Mesenchymal stem cell (in vitro differentiated cells and primary cell): ENCODE data around the gene FAM24B.

ENCODE experiments used
- DNase-seq: peaks from one replicate; pipeline ENCODE4 v3.0.0-alpha.2; 2013
- H2AFZ ChIP-seq: one replicate; pipeline ENCODE4 v1.6.1; 2013; ENCODE audit warnings: low read depth, mild to moderate bottlenecking, control low read depth, inconsistent platforms, low read length, moderate library complexity
- H2AK5ac ChIP-seq: 2 replicates; pipeline ENCODE4 v1.6.1; 2013; ENCODE audit warnings: low read length, moderate library complexity, mild to moderate bottlenecking, inconsistent platforms; ENCODE audit not compliant: severe bottlenecking
- H2BK120ac ChIP-seq: one replicate; pipeline ENCODE4 v1.6.1; 2013; ENCODE audit warnings: low read depth, mild to moderate bottlenecking, inconsistent platforms, low read length, moderate library complexity
- H2BK12ac ChIP-seq, 2 experiments: one replicate each; pipeline ENCODE4 v1.6.1; 2013; ENCODE audit warnings: inconsistent platforms in 2 of 2, low read length in 2 of 2, mild to moderate bottlenecking in 2 of 2, moderate library complexity in 2 of 2, control low read depth in 1 of 2
- H2BK15ac ChIP-seq: one replicate; pipeline ENCODE4 v1.6.1; 2013; ENCODE audit warnings: mild to moderate bottlenecking, low read depth, inconsistent platforms; ENCODE audit not compliant: poor library complexity, severe bottlenecking
- H2BK5ac ChIP-seq: 2 replicates; pipeline ENCODE4 v1.6.1; 2013; ENCODE audit warnings: low read depth, mild to moderate bottlenecking, low read length, control low read depth, inconsistent platforms; ENCODE audit not compliant: poor library complexity, severe bottlenecking
- H3K14ac ChIP-seq, 2 experiments: one replicate each; pipeline ENCODE4 v1.6.1; 2013; ENCODE audit warnings: inconsistent platforms in 2 of 2, low read length in 2 of 2, control low read depth in 1 of 2, mild to moderate bottlenecking in 1 of 2, moderate library complexity in 1 of 2
- H3K18ac ChIP-seq, 2 experiments: one replicate each; pipeline ENCODE4 v1.6.1; 2013; ENCODE audit warnings: inconsistent platforms in 2 of 2, low read length in 2 of 2, control low read depth in 1 of 2, low read depth in 1 of 2, mild to moderate bottlenecking in 1 of 2
- H3K23ac ChIP-seq, 2 experiments: one replicate each; pipeline ENCODE4 v1.6.1; 2013; ENCODE audit warnings: inconsistent platforms in 2 of 2, low read length in 2 of 2, mild to moderate bottlenecking in 2 of 2, moderate library complexity in 2 of 2, control low read depth in 1 of 2
- H3K27ac ChIP-seq: 2 replicates; pipeline ENCODE4 v1.5.1; 2013; ENCODE audit warnings: mild to moderate bottlenecking, moderate library complexity, low read length, control low read depth, inconsistent platforms; ENCODE audit not compliant: poor library complexity, severe bottlenecking
- H3K27me3 ChIP-seq, 2 experiments: 2 replicates each; pipeline versions ENCODE4 v1.6.1 to v1.7.0; 2013; ENCODE audit warnings: low read length in 2 of 2, mild to moderate bottlenecking in 2 of 2, moderate library complexity in 2 of 2, control low read depth in 1 of 2, inconsistent platforms in 1 of 2; ENCODE audit not compliant: control insufficient read depth in 1 of 2, insufficient read depth in 1 of 2
- H3K36me3 ChIP-seq, 2 experiments: 2 replicates each; pipeline versions ENCODE4 v1.6.1 to v1.7.0; 2013; ENCODE audit warnings: low read length in 2 of 2, control low read depth in 1 of 2, inconsistent platforms in 1 of 2, low read depth in 1 of 2, mild to moderate bottlenecking in 1 of 2; ENCODE audit not compliant: insufficient read depth in 2 of 2, control insufficient read depth in 1 of 2
- H3K4ac ChIP-seq, 2 experiments: one replicate each; pipeline ENCODE4 v1.6.1; 2013; ENCODE audit warnings: inconsistent platforms in 2 of 2, low read length in 2 of 2, mild to moderate bottlenecking in 2 of 2, moderate library complexity in 2 of 2, control low read depth in 1 of 2, low read depth in 1 of 2
- H3K4me1 ChIP-seq: 2 replicates; pipeline ENCODE4 v1.6.1; 2013; ENCODE audit warnings: low read depth, low read length, control low read depth; ENCODE audit not compliant: control insufficient read depth, insufficient read depth
- H3K4me2 ChIP-seq: 2 replicates; pipeline ENCODE4 v1.6.1; 2013; ENCODE audit warnings: low read length, mild to moderate bottlenecking, inconsistent platforms; ENCODE audit not compliant: poor library complexity, severe bottlenecking
- H3K4me3 ChIP-seq, 2 experiments: 2 replicates each; pipeline versions ENCODE4 v1.5.1 to v1.7.0; 2013; ENCODE audit warnings: low read length in 2 of 2, mild to moderate bottlenecking in 2 of 2, control low read depth in 1 of 2, low read depth in 1 of 2; ENCODE audit not compliant: insufficient read depth in 1 of 2
- H3K79me1 ChIP-seq: replicated peaks from 2 replicates; pipeline ENCODE4 v1.6.1; 2013; ENCODE audit warnings: mild to moderate bottlenecking, control low read depth, low read length, inconsistent platforms; ENCODE audit not compliant: poor library complexity, severe bottlenecking
- H3K9ac ChIP-seq: 2 replicates; pipeline ENCODE4 v1.7.0; 2013; ENCODE audit warnings: mild to moderate bottlenecking, low read length, moderate library complexity
- H3K9me3 ChIP-seq: 2 replicates; pipeline ENCODE4 v1.7.0; 2013; ENCODE audit warnings: mild to moderate bottlenecking, low read length; ENCODE audit not compliant: control insufficient read depth
- H4K8ac ChIP-seq: one replicate; pipeline ENCODE4 v1.6.1; 2013; ENCODE audit warnings: inconsistent platforms, mild to moderate bottlenecking, low read length, moderate library complexity
- H4K91ac ChIP-seq: one replicate; pipeline ENCODE4 v1.6.1; 2013; ENCODE audit warnings: mild to moderate bottlenecking, low read length, inconsistent platforms
- WGBS: methylation state at CpG from one replicate; pipeline ENCODE4 v1.1.7; 2013; ENCODE audit warnings: mixed read lengths; 5-methylcytosine and 5-hydroxymethylcytosine counted together

Gene FAM24B

GRCh38 chr10:122849090-122849489 lies 30.3 kb downstream of the FAM24B start:
- Histone ChIP-seq H3K18ac (no peak overlapping the region), H2BK120ac (no peak overlapping the region), H2BK5ac (no peak overlapping the region), H2BK15ac (no peak overlapping the region), H4K91ac (no peak overlapping the region), H4K8ac (no peak overlapping the region), H2BK12ac (no peak overlapping the region), H3K4me3 (no peak overlapping the region), H3K9ac (no peak overlapping the region), H3K27ac (no peak overlapping the region), H3K14ac (no peak overlapping the region), H3K23ac (no peak overlapping the region), H3K36me3 (peaks cover 0 to 16% of the 10 kb centered on the region in 2 experiments), H3K4me2 (no peak overlapping the region), H3K9me3 (no peaks in the 10 kb centered on the region), H2AK5ac (no peak overlapping the region), H3K4me1 (peaks cover 17% of the 10 kb centered on the region), H2AFZ (no peak overlapping the region), H3K4ac (no peak overlapping the region), H3K27me3 (no peaks in the 10 kb centered on the region), H3K79me1 (no peaks in the 10 kb centered on the region)
- DNase-seq, result no peak
- 88% methylated on average over 2 of the region's 2 CpGs for WGBS

- no peak overlapping the region for H3K14ac ChIP-seq
- peaks cover 15% of the 10 kb centered on the region for H3K4me1 ChIP-seq
- H4K91ac ChIP-seq, result no peak overlapping the region
- H3K9me3 ChIP-seq, result no peaks in the 10 kb centered on the region
- no peak overlapping the region for H2BK5ac ChIP-seq
- no peak overlapping the region for H3K27ac ChIP-seq
- H2AK5ac ChIP-seq, result no peak overlapping the region
- H3K23ac ChIP-seq, result no peak overlapping the region
- H2BK15ac ChIP-seq, result no peak overlapping the region
- H2BK120ac ChIP-seq, result no peak overlapping the region
- no peaks in the 10 kb centered on the region for H3K27me3 ChIP-seq
- no peak for DNase-seq
- no peak overlapping the region for H2AFZ ChIP-seq
- H3K4ac ChIP-seq, result no peak overlapping the region
- peaks cover 0 to 19% of the 10 kb centered on the region in 2 experiments for H3K36me3 ChIP-seq
- no peak overlapping the region for H3K4me2 ChIP-seq
- H3K79me1 ChIP-seq, result no peaks in the 10 kb centered on the region
- WGBS, result 86% methylated on average over 11 of the region's 12 CpGs
- H3K9ac ChIP-seq, result no peak overlapping the region
- H4K8ac ChIP-seq, result no peak overlapping the region
- H2BK12ac ChIP-seq, result no peak overlapping the region
- H3K4me3 ChIP-seq, result no peak overlapping the region
- H3K18ac ChIP-seq, result no peak overlapping the region
These were observed 31.4 kb downstream of the FAM24B start for GRCh38 chr10:122847782-122848604.

- Histone ChIP-seq H3K4me2 (no peak within 1 kb of the TSS), H3K27me3 (no peaks in the 10 kb centered on the region), H2BK120ac (no peak within 1 kb of the TSS), H2AK5ac (no peak within 1 kb of the TSS), H3K27ac (no peak within 1 kb of the TSS), H3K36me3 (peaks cover 0 to 22% of the 10 kb centered on the region in 2 experiments), H4K8ac (no peak within 1 kb of the TSS), H3K14ac (no peak within 1 kb of the TSS), H2BK15ac (no peak within 1 kb of the TSS), H3K9me3 (peaks cover 4% of the 10 kb centered on the region), H3K79me1 (no peaks in the 10 kb centered on the region), H2AFZ (no peak within 1 kb of the TSS), H3K23ac (no peak within 1 kb of the TSS), H2BK5ac (no peak within 1 kb of the TSS), H4K91ac (no peak within 1 kb of the TSS), H3K4me3 (no peak within 1 kb of the TSS), H3K18ac (no peak within 1 kb of the TSS), H2BK12ac (no peak within 1 kb of the TSS), H3K9ac (no peak within 1 kb of the TSS), H3K4me1 (peaks cover 14% of the 10 kb centered on the region), H3K4ac (no peak within 1 kb of the TSS)
- 71% methylated on average over 5 of the region's 5 CpGs for WGBS
- no peak for DNase-seq
These were observed 33.5 kb downstream of the FAM24B start, which contains the start of gene CUZD1 for GRCh38 chr10:122845783-122846332. TSS of gene CUZD1 (minus strand) at chr10:122845857. CDS start at chr10:122845843, 14 bp downstream.

GRCh38 chr10:122844146-122844545 lies 35.2 kb downstream of the FAM24B start:
- Histone ChIP-seq H3K27me3 (no peaks in the 10 kb centered on the region), H2BK5ac (no peak overlapping the region), H4K91ac (no peak overlapping the region), H2BK15ac (no peak overlapping the region), H2BK12ac (no peak overlapping the region), H3K9me3 (peaks cover 4% of the 10 kb centered on the region), H3K18ac (no peak overlapping the region), H3K4me2 (no peak overlapping the region), H2BK120ac (no peak overlapping the region), H3K9ac (no peak overlapping the region), H3K79me1 (no peaks in the 10 kb centered on the region), H3K4me3 (no peak overlapping the region), H3K4ac (no peak overlapping the region), H3K36me3 (peaks cover 0 to 22% of the 10 kb centered on the region in 2 experiments), H3K4me1 (peaks cover 6% of the 10 kb centered on the region), H3K14ac (no peak overlapping the region), H3K23ac (no peak overlapping the region), H3K27ac (no peak overlapping the region), H2AFZ (no peak overlapping the region), H2AK5ac (no peak overlapping the region), H4K8ac (no peak overlapping the region)
- 77% methylated on average over 4 of the region's 4 CpGs for WGBS
- DNase-seq, result no peak
